ENCODE data around the gene BCL2L15.

Gene BCL2L15

GRCh38 chr1:113904293-113904673 lies 16.9 kb upstream of the BCL2L15 start:
- peak; percentile 46 for ATAC-seq
- TF ChIP-seq ZC3H10 (CRISPR knock-in tag; IDR thresholded peaks at IDR 0.05) (no peak), PPARA (CRISPR knock-in tag; IDR thresholded peaks at IDR 0.05; ENCODE audit: borderline replicate concordance) (no peak), TOX (CRISPR knock-in tag; IDR thresholded peaks at IDR 0.05; ENCODE audit: borderline replicate concordance) (no peak), GLIS3 (CRISPR knock-in tag; IDR thresholded peaks at IDR 0.05) (no peak), CSRNP3 (CRISPR knock-in tag; IDR thresholded peaks at IDR 0.05) (no peak), TSHZ2 (CRISPR knock-in tag; IDR thresholded peaks at IDR 0.05) (no peak), ZNF8 (CRISPR knock-in tag; IDR thresholded peaks at IDR 0.05) (no peak), ZNF565 (CRISPR knock-in tag; conservative IDR thresholded peaks at IDR 0.05; ENCODE audit: low read depth) (no peak), POU6F1 (CRISPR knock-in tag; IDR thresholded peaks at IDR 0.05; ENCODE audit: borderline replicate concordance, low read depth) (no peak), TCF4 (CRISPR knock-in tag; IDR thresholded peaks at IDR 0.05; ENCODE audit: borderline replicate concordance) (no peak), BACH2 (CRISPR knock-in tag; IDR thresholded peaks at IDR 0.05; ENCODE audit: borderline replicate concordance) (no peak), CSDC2 (CRISPR knock-in tag; IDR thresholded peaks at IDR 0.05) (no peak), ZNF70 (CRISPR knock-in tag; IDR thresholded peaks at IDR 0.05) (no peak), ZFP3 (CRISPR knock-in tag; IDR thresholded peaks at IDR 0.05) (no peak), ARNTL (CRISPR knock-in tag; IDR thresholded peaks at IDR 0.05; ENCODE audit: borderline replicate concordance, low read depth) (no peak)

GRCh38 chr1:113903501-113904292 lies 16.3 kb upstream of the BCL2L15 start:
- ATAC-seq, result no peak
- TF ChIP-seq ESRRG (CRISPR knock-in tag; IDR thresholded peaks at IDR 0.05), result no peak
- no peak for TF ChIP-seq CSRNP3 (CRISPR knock-in tag; IDR thresholded peaks at IDR 0.05)
- no peak for TF ChIP-seq CREB5 (CRISPR knock-in tag; IDR thresholded peaks at IDR 0.05; ENCODE audit: low read depth)
- no peak for TF ChIP-seq ZNF8 (CRISPR knock-in tag; IDR thresholded peaks at IDR 0.05)

- ATAC-seq, result no peak
- TF ChIP-seq POU6F1 (CRISPR knock-in tag; IDR thresholded peaks at IDR 0.05; ENCODE audit: borderline replicate concordance, low read depth), result no peak
- TF ChIP-seq PPARA (CRISPR knock-in tag; IDR thresholded peaks at IDR 0.05; ENCODE audit: borderline replicate concordance), result no peak
- TF ChIP-seq CSDC2 (CRISPR knock-in tag; IDR thresholded peaks at IDR 0.05), result no peak
- no peak for TF ChIP-seq ISL1 (CRISPR knock-in tag; IDR thresholded peaks at IDR 0.05)
- TF ChIP-seq ZC3H10 (CRISPR knock-in tag; IDR thresholded peaks at IDR 0.05), result no peak
- no peak for TF ChIP-seq PATZ1 (CRISPR knock-in tag; IDR thresholded peaks at IDR 0.05; ENCODE audit: borderline replicate concordance)
- TF ChIP-seq RARB (CRISPR knock-in tag; IDR thresholded peaks at IDR 0.05), result no peak
- no peak for TF ChIP-seq ZNF70 (CRISPR knock-in tag; IDR thresholded peaks at IDR 0.05)
- TF ChIP-seq TCF4 (CRISPR knock-in tag; IDR thresholded peaks at IDR 0.05; ENCODE audit: borderline replicate concordance), result no peak
- TF ChIP-seq OSR1 (CRISPR knock-in tag; IDR thresholded peaks at IDR 0.05), result no peak
- no peak for TF ChIP-seq TOX (CRISPR knock-in tag; IDR thresholded peaks at IDR 0.05; ENCODE audit: borderline replicate concordance)
- TF ChIP-seq ESRRG (CRISPR knock-in tag; IDR thresholded peaks at IDR 0.05), result no peak
- TF ChIP-seq ZFP30 (CRISPR knock-in tag; IDR thresholded peaks at IDR 0.05), result no peak
- no peak for TF ChIP-seq ZNF565 (CRISPR knock-in tag; conservative IDR thresholded peaks at IDR 0.05; ENCODE audit: low read depth)
- no peak for TF ChIP-seq SNAI2 (CRISPR knock-in tag; IDR thresholded peaks at IDR 0.05)
These were observed 13.8 kb upstream of the BCL2L15 start for GRCh38 chr1:113901191-113901590.

All from SK-N-SH treated with all-trans-retinoic acid at 6 μM for 48 hours (cell line).